Measurements from ENCODE around the gene ATAD3A. TPM values are rescaled to one million over a fixed set of nuclear protein-coding genes. Genes with fewer than 3 reads are reported as not detected.
A peak's percentile ranks its signal among the peaks of the same experiment; 100 is the strongest.

ATAD3A gene
- total RNA-seq, 1 experiment from 2014 or later = 57.5 TPM

DNA sequence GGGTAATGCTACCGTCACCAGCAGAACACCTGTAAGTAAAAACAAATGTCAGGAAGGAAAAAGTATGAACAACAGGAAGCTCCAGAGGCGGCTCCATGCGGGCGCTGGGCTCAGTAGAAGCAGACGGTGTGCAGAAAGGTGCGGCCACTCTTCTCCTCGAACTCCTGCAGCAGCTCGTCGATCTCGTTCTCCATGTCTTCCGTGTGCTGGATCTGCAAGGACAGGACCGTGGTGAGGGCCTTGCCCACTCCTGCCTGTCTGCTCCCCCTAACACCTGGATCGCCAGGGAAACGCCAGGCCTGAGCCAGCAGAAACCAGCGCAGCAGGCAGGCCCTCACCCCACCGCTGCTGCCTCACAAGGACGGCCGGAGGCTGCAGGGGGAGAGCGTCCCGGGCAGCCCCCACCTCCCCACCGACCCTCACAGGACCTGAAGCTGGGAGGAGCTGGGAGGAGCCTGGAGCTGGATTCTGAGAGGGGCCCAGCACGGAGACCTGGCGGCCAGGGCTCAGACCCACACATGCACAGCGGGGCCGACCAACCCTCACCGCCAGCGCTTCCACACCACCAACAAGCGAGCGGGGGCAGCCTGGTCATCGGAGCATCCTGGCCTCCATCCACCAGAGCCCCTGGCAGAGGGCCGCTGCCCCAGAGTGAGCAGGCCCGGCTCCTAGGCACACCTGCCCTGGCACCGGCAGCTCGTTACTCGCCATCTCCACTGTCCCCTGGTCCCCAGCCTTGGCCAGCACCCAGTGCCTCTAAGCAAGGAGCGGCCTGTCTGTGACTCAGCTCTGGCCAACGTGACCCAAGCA lies 30.2 kb downstream of the ATAD3A start:
- intact Hi-C loops (cut with micrococcal nuclease; ENCODE audit: unreplicated experiment) (no loop called here), in situ Hi-C loops (cut with HindIII; ENCODE audit: low pct_unique_long_range_greater_than_20kb, low sequenced_read_pairs) (no loop called here)
- CTCF ChIA-PET = no interaction called here
- Histone ChIP-seq H3K27me3 (ENCODE audit: control insufficient read depth, insufficient read depth, low read length) (no peaks in the 10 kb centered on the region), H3K27ac (ENCODE audit: low read length) (no peak overlapping the region), H3K4me3 (ENCODE audit: low read depth in 2 of 2, low read length in 2 of 2) (no peak overlapping the region), H3K4me1 (ENCODE audit: control insufficient read depth, insufficient read depth, low read length) (no peaks in the 10 kb centered on the region), H3K36me3 (ENCODE audit: control insufficient read depth, insufficient read depth, low read length) (no peaks in the 10 kb centered on the region; the same call in none of the 2 replicates), H3K9me3 (ENCODE audit: control insufficient read depth, insufficient read depth, low read depth, low read length) (no peaks in the 10 kb centered on the region)
- POLR2A ChIA-PET = no interaction called here
- ATAC-seq (0 out of 2 replicates have a peak, but pooled peaks have one; percentile 14), DNase-seq (ENCODE audit: low read depth, low spot score) (no peak)
- no TSS peak for BruUV-seq (replicated peaks)
- TF ChIP-seq SIN3A (IDR thresholded peaks at IDR 0.05; ENCODE audit: borderline replicate concordance, insufficient read depth, low read depth, low read length) = no peak
- TF ChIP-seq, protein P1, sequence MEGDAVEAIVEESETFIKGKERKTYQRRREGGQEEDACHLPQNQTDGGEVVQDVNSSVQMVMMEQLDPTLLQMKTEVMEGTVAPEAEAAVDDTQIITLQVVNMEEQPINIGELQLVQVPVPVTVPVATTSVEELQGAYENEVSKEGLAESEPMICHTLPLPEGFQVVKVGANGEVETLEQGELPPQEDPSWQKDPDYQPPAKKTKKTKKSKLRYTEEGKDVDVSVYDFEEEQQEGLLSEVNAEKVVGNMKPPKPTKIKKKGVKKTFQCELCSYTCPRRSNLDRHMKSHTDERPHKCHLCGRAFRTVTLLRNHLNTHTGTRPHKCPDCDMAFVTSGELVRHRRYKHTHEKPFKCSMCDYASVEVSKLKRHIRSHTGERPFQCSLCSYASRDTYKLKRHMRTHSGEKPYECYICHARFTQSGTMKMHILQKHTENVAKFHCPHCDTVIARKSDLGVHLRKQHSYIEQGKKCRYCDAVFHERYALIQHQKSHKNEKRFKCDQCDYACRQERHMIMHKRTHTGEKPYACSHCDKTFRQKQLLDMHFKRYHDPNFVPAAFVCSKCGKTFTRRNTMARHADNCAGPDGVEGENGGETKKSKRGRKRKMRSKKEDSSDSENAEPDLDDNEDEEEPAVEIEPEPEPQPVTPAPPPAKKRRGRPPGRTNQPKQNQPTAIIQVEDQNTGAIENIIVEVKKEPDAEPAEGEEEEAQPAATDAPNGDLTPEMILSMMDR (IDR thresholded peaks at IDR 0.05) = no peak
- TF ChIP-seq TCF7L2 (IDR thresholded peaks at IDR 0.05; ENCODE audit: low read depth, low read length) = no peak
- TF ChIP-seq, protein P2, sequence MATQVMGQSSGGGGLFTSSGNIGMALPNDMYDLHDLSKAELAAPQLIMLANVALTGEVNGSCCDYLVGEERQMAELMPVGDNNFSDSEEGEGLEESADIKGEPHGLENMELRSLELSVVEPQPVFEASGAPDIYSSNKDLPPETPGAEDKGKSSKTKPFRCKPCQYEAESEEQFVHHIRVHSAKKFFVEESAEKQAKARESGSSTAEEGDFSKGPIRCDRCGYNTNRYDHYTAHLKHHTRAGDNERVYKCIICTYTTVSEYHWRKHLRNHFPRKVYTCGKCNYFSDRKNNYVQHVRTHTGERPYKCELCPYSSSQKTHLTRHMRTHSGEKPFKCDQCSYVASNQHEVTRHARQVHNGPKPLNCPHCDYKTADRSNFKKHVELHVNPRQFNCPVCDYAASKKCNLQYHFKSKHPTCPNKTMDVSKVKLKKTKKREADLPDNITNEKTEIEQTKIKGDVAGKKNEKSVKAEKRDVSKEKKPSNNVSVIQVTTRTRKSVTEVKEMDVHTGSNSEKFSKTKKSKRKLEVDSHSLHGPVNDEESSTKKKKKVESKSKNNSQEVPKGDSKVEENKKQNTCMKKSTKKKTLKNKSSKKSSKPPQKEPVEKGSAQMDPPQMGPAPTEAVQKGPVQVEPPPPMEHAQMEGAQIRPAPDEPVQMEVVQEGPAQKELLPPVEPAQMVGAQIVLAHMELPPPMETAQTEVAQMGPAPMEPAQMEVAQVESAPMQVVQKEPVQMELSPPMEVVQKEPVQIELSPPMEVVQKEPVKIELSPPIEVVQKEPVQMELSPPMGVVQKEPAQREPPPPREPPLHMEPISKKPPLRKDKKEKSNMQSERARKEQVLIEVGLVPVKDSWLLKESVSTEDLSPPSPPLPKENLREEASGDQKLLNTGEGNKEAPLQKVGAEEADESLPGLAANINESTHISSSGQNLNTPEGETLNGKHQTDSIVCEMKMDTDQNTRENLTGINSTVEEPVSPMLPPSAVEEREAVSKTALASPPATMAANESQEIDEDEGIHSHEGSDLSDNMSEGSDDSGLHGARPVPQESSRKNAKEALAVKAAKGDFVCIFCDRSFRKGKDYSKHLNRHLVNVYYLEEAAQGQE (IDR thresholded peaks at IDR 0.05; ENCODE audit: insufficient read depth in 1 of 2, low read depth in 2 of 2, low read length in 1 of 2) = no peak
- TF ChIP-seq POLR2AphosphoS5 (IDR thresholded peaks at IDR 0.05; ENCODE audit: low read depth, low read length) = no peak

DNA sequence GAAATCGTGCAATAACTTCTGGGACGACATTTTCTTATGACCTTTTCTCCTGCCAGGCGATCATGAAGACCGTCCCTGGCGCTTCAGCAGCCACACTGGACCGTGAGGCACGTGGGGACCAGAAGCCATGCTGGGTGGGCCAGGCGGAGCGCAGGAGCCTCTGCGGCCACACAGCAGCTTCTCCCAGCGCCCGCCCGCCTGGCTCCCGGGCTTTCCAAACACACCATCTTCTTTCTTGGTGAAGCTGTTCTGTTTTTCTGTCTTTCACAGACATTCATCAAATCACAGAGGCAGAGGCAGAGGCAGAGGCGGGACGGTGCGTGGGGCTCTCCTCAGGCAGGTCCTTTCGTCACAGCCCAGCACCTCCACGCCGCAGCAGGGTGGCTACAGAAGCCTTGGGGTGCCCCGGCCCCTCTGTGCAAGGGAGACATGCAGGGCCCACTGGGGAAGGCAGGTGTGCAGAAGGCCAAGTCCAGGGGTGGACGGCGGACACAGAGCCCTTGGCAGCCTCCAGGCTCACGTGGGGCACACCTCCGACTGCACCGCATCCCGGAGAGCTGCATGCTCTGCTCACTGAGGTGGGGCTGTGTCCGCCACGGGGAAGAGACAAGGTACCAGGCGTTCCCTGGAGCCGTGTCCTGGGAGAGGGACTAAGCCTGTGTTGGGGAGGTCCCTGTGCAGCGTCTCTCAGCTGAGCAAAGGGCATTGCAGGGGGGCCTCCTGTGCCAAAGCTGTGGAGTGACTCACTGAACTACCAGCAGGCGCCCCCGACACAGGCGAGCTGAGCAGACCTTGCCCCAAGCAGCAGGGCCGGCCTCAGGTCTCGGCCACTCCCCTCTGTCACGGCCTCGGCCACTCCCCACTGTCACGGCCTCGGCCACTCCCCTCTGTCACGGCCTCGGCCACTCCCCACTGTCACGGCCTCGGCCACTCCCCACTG lies 31.1 kb downstream of the ATAD3A start:
- Histone ChIP-seq H3K9me3 (ENCODE audit: control insufficient read depth, insufficient read depth, low read depth, low read length) (no peaks in the 10 kb centered on the region), H3K36me3 (ENCODE audit: control insufficient read depth, insufficient read depth, low read length) (no peaks in the 10 kb centered on the region; the same call in none of the 2 replicates), H3K4me1 (ENCODE audit: control insufficient read depth, insufficient read depth, low read length) (no peaks in the 10 kb centered on the region), H3K27ac (ENCODE audit: low read length) (no peak overlapping the region), H3K27me3 (ENCODE audit: control insufficient read depth, insufficient read depth, low read length) (no peaks in the 10 kb centered on the region), H3K4me3 (ENCODE audit: low read depth in 2 of 2, low read length in 2 of 2) (no peak overlapping the region)
- POLR2A ChIA-PET = no interaction called here
- CTCF ChIA-PET = no interaction called here
- intact Hi-C loops (cut with micrococcal nuclease; ENCODE audit: unreplicated experiment) = no loop called here
- no TSS peak for BruUV-seq (replicated peaks)
- in situ Hi-C loops (cut with HindIII; ENCODE audit: low pct_unique_long_range_greater_than_20kb, low sequenced_read_pairs) = no loop called here
- DNase-seq (ENCODE audit: low read depth, low spot score) (no peak), ATAC-seq (peak; percentile 18)
- TF ChIP-seq, protein P2 (IDR thresholded peaks at IDR 0.05; ENCODE audit: insufficient read depth in 1 of 2, low read depth in 2 of 2, low read length in 1 of 2) = no peak
- no peak for TF ChIP-seq TCF7L2 (IDR thresholded peaks at IDR 0.05; ENCODE audit: low read depth, low read length)
- TF ChIP-seq SIN3A (IDR thresholded peaks at IDR 0.05; ENCODE audit: borderline replicate concordance, insufficient read depth, low read depth, low read length) = no peak
